ENCODE data around the gene NOP14.
A peak's percentile ranks its signal among the peaks of the same experiment; 100 is the strongest.
"Not testable (repeated sequence)": the region's sequence is repeated elsewhere in the genome, so short reads cannot be mapped to it uniquely, and the experiment has no call there.

Gene NOP14

GRCh38 chr4:2941138-2942036, 21.8 kb downstream of the NOP14 start:
- DNase-seq, result no peak

- no peak for DNase-seq
These were observed 22.7 kb downstream of the NOP14 start for GRCh38 chr4:2940267-2941137.

GRCh38 chr4:2939383-2940243, 23.6 kb downstream of the NOP14 start:
- DNase-seq, result no peak

- no peak for DNase-seq
These were observed 24.3 kb downstream of the NOP14 start for GRCh38 chr4:2938906-2939305.

GRCh38 chr4:2938411-2938810, 24.8 kb downstream of the NOP14 start:
- DNase-seq, result not testable (repeated sequence)

- no peak for DNase-seq
These were observed 25.2 kb downstream of the NOP14 start for GRCh38 chr4:2937986-2938385.

- DNase-seq, result no peak
These were observed 25.9 kb downstream of the NOP14 start for GRCh38 chr4:2937146-2937857.

GRCh38 chr4:2936773-2937145, 26.4 kb downstream of the NOP14 start:
- DNase-seq, result no peak

- peak in 2 of 4 experiments; percentile 40 to 55 for DNase-seq
These were observed 27.2 kb downstream of the NOP14 start for GRCh38 chr4:2935762-2936743.

- peak; percentile 93 to 97 (median 96) for DNase-seq
These were observed 28.1 kb downstream of the NOP14 start for GRCh38 chr4:2934813-2935761.

GRCh38 chr4:2934077-2934812, 29.0 kb downstream of the NOP14 start:
- DNase-seq, result peak in 2 of 4 experiments; percentile 29 to 42

GRCh38 chr4:2933566-2934076, 29.6 kb downstream of the NOP14 start:
- no peak for DNase-seq

- DNase-seq, result no peak
These were observed 30.1 kb downstream of the NOP14 start for GRCh38 chr4:2932951-2933565.

- DNase-seq, result no peak
These were observed 30.8 kb downstream of the NOP14 start for GRCh38 chr4:2932321-2932950.

GRCh38 chr4:2931512-2932301, 31.5 kb downstream of the NOP14 start:
- DNase-seq, result no peak

- DNase-seq, result no peak
These were observed 32.3 kb downstream of the NOP14 start for GRCh38 chr4:2930758-2931511.
